GM12874 (cell line): ENCODE data around the gene CALHM6.

ENCODE experiments used
- TF ChIP-seq, protein P1 (sequence below): IDR thresholded peaks from 2 replicates; pipeline ENCODE4 v1.5.1; 2011; ENCODE audit warnings: low read depth, mild to moderate bottlenecking, control low read depth, low read length, moderate library complexity; ENCODE audit not compliant: insufficient read depth

CALHM6 gene

DNA sequence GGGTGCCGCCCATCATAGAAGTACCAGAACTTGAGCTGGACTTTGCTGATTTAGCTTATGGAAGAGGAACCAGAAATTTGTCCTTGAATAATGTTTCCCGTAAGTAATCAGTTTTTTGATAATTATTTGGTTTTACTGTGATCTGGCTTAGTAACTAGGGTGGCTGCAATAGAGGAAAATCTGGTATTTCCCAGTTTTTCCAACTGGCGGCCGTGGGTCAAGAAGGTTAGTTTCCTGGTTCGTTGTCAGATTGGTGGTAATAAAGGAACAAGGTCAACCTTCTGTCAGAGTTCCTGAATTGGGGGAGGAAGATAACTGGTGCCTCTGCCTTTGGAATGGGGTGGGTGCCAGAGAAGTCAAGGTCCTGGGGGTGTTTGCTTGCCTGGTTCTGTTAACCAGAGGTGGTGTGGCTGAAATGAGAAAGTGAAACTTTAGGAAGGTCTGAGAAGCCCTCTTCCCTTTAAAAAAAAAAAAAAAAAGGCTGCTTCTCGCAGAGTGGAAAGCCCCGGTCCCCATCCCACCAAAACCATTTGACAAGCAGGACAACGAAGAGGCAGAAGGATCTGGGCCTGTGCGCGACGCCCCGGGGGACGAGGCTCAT lies at the start of gene CALHM6:
Gene CALHM6, plus strand, starts transcription at position 45 of the 601 bp plus-strand sequence. Its CDS starts 555 bp downstream, at position 600.
- TF ChIP-seq, protein P1, sequence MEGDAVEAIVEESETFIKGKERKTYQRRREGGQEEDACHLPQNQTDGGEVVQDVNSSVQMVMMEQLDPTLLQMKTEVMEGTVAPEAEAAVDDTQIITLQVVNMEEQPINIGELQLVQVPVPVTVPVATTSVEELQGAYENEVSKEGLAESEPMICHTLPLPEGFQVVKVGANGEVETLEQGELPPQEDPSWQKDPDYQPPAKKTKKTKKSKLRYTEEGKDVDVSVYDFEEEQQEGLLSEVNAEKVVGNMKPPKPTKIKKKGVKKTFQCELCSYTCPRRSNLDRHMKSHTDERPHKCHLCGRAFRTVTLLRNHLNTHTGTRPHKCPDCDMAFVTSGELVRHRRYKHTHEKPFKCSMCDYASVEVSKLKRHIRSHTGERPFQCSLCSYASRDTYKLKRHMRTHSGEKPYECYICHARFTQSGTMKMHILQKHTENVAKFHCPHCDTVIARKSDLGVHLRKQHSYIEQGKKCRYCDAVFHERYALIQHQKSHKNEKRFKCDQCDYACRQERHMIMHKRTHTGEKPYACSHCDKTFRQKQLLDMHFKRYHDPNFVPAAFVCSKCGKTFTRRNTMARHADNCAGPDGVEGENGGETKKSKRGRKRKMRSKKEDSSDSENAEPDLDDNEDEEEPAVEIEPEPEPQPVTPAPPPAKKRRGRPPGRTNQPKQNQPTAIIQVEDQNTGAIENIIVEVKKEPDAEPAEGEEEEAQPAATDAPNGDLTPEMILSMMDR: no peak

DNA sequence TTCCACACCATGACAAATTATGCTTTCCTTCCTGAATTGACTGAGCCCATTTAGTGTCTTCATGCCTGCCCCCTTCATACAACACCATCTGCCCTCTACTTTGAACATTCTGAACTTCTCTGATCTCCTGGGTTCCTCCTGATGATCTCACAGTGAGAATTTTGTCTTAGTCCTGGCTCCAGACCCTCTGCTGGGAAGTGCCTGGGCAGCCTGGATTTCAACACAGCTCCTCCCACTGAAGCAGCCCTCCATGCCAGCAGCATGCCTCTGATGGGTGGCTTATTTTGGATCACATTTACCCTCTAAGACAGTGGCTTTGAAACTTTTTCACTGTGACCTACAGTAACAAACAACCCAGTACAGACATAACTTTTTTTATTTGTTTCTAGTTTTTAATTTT lies 48.9 kb upstream of the CALHM6 start:
- TF ChIP-seq, protein P1: no peak

DNA sequence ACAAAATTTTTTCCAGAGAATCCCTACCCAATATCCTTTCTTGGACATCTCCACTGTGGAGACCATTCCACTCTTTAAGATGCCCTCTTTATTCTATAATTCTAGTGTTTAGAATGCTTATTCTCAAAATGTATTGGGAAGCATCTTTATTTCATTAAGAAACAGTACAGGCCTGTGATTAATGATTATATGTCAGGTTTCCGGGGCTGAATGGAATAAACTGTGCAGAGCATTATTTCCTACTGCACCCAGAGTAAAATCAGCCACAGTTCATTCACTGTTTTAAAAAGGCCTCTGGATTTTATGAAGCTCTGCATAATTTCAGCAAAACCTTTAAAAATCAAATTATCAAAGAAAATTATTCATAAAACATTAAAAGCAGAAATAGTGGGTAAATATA lies 47.8 kb upstream of the CALHM6 start:
- TF ChIP-seq, protein P1: no peak

DNA sequence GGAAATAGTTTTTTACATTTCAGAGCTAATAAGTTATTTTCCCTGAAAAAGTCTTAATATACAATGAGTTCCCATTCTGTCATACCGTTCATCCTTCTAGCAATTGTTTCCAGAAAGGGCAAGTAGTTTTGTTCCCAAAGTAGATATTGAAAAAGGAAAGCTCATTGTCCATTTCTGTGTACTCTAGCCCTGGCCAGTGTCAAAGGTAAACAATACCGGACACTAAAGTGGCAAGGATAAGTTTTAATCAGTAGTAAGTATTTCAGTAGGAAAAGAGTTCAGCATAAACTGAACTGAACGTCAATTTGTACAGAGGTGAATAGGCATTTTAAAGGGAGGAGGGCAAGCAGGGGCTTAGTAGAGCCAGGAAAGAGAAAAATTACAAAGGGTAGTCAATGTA lies 43.5 kb upstream of the CALHM6 start:
- TF ChIP-seq, protein P1: no peak

DNA sequence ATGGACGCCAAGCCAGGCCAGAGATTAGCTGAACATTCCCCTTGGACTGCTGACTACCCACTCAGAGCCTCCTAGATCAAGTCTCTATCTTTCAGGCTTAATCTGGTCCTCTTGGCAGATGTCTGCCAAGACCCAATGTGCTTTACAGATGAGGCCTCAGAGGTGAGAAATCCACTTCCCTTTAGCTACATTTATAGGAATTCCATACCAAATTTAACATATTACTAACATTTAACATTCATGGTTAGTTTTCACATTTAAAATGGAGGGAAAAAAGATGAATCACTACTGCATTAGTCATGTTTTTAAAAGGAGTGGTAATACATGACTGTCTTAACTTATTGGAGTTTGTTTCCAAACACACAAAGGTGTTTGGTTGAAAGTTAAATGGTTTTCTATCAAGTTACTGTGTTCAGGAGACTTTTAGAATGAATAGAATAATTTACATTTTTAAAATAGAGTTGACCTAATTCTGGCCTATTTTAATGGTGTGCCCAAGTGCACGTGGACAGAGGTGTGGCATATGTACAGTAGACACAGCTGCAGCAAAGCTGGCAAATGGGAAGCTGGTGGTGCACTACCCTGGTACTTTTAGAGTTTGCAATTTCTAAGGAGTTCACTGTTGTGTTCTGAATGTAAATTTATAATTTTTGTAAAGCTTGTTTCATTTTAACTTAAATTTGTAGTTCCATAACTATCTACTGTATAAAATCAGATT lies 41.9 kb upstream of the CALHM6 start:
- TF ChIP-seq, protein P1: no peak

DNA sequence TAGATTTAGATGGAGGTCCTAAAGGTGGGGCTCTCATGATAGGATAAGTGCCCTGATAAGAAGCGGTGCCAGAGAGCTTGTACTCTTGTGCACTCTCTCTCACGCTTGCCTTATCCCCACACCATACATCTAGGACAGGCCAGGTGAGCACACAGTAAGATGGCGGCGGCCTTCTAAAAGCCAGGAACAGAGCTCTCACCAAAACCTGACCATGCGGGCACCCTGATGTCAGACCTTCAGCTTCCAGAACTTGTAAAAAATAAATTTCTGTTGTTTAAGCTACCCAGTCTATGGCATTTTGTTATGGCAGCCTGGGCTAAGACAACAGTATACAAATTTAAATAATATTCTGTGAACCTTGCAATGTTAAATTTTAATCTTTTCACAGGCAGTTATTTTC lies 40.8 kb upstream of the CALHM6 start:
- TF ChIP-seq, protein P1: no peak

DNA sequence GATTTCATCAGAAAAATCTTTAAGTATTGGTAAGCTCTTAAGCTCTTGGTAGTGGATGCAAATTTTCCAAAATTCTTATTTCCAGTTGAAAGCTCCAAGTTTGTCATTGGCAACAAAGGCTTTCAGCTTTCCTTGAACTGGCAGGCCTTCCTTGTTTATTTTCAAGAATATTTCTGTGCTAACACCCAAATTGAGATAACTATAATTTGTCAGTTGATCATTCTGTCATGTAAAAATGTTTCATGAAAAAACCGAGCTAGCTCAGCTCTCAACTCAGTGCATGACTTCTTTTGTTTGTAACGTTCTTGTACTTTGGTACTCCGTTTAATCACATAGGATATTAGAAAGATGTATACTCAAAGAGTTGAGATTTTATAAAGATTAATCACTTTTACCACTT lies 38.9 kb upstream of the CALHM6 start:
- TF ChIP-seq, protein P1: no peak
